HepG2 (cell line): ENCODE data around the gene PA2G4. TPM values are rescaled to one million over a fixed set of nuclear protein-coding genes. Genes with fewer than 3 reads are reported as not detected.

Source experiments
- AKNA ChIP-seq: sonication (generic); formaldehyde crosslinking; IDR thresholded peaks from 2 replicates; pipeline ENCODE4 v1.4.0; 2020; ENCODE audit warnings: missing genetic modification reagents, borderline replicate concordance
- DR1 ChIP-seq: sonication (generic); formaldehyde crosslinking; IDR thresholded peaks from 2 replicates; pipeline ENCODE4 v1.8.0; 2021; ENCODE audit warnings: mild to moderate bottlenecking, missing genetic modification reagents, inconsistent platforms
- EP300 ChIP-seq, 3 experiments: sonication (generic) in 1 of 3; formaldehyde crosslinking in 1 of 3; IDR thresholded peaks; 2 replicates each; pipeline versions ENCODE4 v1.5.1 to v1.6.1; 2011 to 2020; ENCODE audit warnings: low read depth in 2 of 3, low read length in 2 of 3, borderline replicate concordance in 1 of 3, improper control_type of control experiment in 1 of 3, mild to moderate bottlenecking in 1 of 3, missing genetic modification reagents in 1 of 3, moderate library complexity in 1 of 3
- GPBP1L1 ChIP-seq: sonication (generic); formaldehyde crosslinking; IDR thresholded peaks from 2 replicates; pipeline ENCODE4 v1.5.0; 2020; ENCODE audit warnings: mild to moderate bottlenecking, missing genetic modification reagents
- HDAC1 ChIP-seq: sonication (generic); formaldehyde crosslinking; IDR thresholded peaks from 2 replicates; pipeline ENCODE4 v1.5.1; 2020; ENCODE audit warnings: mild to moderate bottlenecking, missing genetic modification reagents
- IRF1 ChIP-seq: sonication (generic); formaldehyde crosslinking; IDR thresholded peaks from 2 replicates; pipeline ENCODE4 v1.4.0; 2020; ENCODE audit warnings: low read depth, mild to moderate bottlenecking, missing genetic modification reagents
- NONO ChIP-seq, 2 experiments: fragments of 450-650 bp in 1 of 2; sonication (generic) in 1 of 2; formaldehyde crosslinking in 1 of 2; IDR thresholded peaks in 1 of 2; conservative IDR thresholded peaks in 1 of 2; 2 replicates each; pipeline versions ENCODE4 v1.6.1 to v1.8.0; 2017 to 2022; ENCODE audit warnings: mild to moderate bottlenecking in 1 of 2, missing genetic modification reagents in 1 of 2, moderate library complexity in 1 of 2
- SMAD1 ChIP-seq: sonication (generic); formaldehyde crosslinking; IDR thresholded peaks from 2 replicates; pipeline ENCODE4 v1.4.0; 2020; ENCODE audit warnings: missing genetic modification reagents, low read depth, mild to moderate bottlenecking, borderline replicate concordance
- SNAI1 ChIP-seq: sonication (generic); formaldehyde crosslinking; IDR thresholded peaks from 2 replicates; pipeline ENCODE4 v1.5.0; 2020; ENCODE audit warnings: mild to moderate bottlenecking, missing genetic modification reagents, borderline replicate concordance
- ZBTB1 ChIP-seq: sonication (generic); formaldehyde crosslinking; IDR thresholded peaks from 2 replicates; pipeline ENCODE4 v1.4.0; 2020; ENCODE audit warnings: missing genetic modification reagents, borderline replicate concordance
- ZFY ChIP-seq: sonication (generic); formaldehyde crosslinking; IDR thresholded peaks from 2 replicates; pipeline ENCODE4 v1.4.0; 2020; ENCODE audit warnings: missing genetic modification reagents
- ZNF275 ChIP-seq: sonication (generic); formaldehyde crosslinking; IDR thresholded peaks from 2 replicates; pipeline ENCODE4 v1.8.0; 2022; ENCODE audit warnings: missing genetic modification reagents, mild to moderate bottlenecking, inconsistent platforms, borderline replicate concordance
- ZNF569 ChIP-seq: sonication (generic); formaldehyde crosslinking; IDR thresholded peaks from 2 replicates; pipeline ENCODE4 v1.5.0; 2020; ENCODE audit warnings: mild to moderate bottlenecking, missing genetic modification reagents, moderate library complexity, borderline replicate concordance
- ZNF644 ChIP-seq: IDR thresholded peaks from 2 replicates; pipeline ENCODE4 v1.6.1; 2016; ENCODE audit warnings: low read depth
- ZNF660 ChIP-seq: sonication (generic); formaldehyde crosslinking; IDR thresholded peaks from 2 replicates; pipeline ENCODE4 v1.5.1; 2020; ENCODE audit warnings: mild to moderate bottlenecking, low read depth, missing genetic modification reagents, borderline replicate concordance
- ZNF781 ChIP-seq: sonication (generic); formaldehyde crosslinking; IDR thresholded peaks from 2 replicates; pipeline ENCODE4 v1.5.1; 2020; ENCODE audit warnings: borderline replicate concordance, mild to moderate bottlenecking, missing genetic modification reagents; ENCODE audit errors: not compliant biosample characterization
- ZNF816 ChIP-seq: sonication (generic); formaldehyde crosslinking; IDR thresholded peaks from 2 replicates; pipeline ENCODE4 v1.8.0; 2022; ENCODE audit warnings: missing genetic modification reagents, mild to moderate bottlenecking, borderline replicate concordance
- ZSCAN21 ChIP-seq: sonication (generic); formaldehyde crosslinking; IDR thresholded peaks from 2 replicates; pipeline ENCODE4 v1.8.0; 2022; ENCODE audit warnings: mild to moderate bottlenecking, missing genetic modification reagents, moderate library complexity, borderline replicate concordance
- polyA plus RNA-seq, 8 experiments: library from polyadenylated mRNA; depleted of rRNA in 3 of 8; stranded (reverse) in 7 of 8; unstranded in 1 of 8; fragments of >200 nt; fragmentation: Illumina TruSeq in 4 of 8; extraction: Trizol in 4 of 8; gene quantifications; 2 replicates each; pipeline versions ENCODE4 v1.2.1 to v1.2.3, GENCODE V29; 2011 to 2016; ENCODE audit warnings: low read depth in 4 of 8, missing spikeins in 1 of 8, mixed read lengths in 1 of 8; ENCODE audit not compliant: insufficient read depth in 1 of 8
- total RNA-seq, 5 experiments: library from RNA; depleted of rRNA; stranded (reverse); fragments of >200 nt; fragmentation: Illumina TruSeq; extraction: Trizol; gene quantifications; 2 replicates each; pipeline ENCODE4 v1.2.3, GENCODE V29; 2016; ENCODE audit warnings: low read depth in 1 of 5

The PA2G4 gene
- total and polyA plus RNA-seq, 2 of the 13 experiments (the other 11 are each of a cell fraction or from before 2014, with no cell fraction given), result 147 to 240 TPM

GRCh38 chr12:56117778-56118687 lies 13.7 kb downstream of the PA2G4 start, which contains the start of gene ZC3H10 (continued):
- no peak for TF ChIP-seq IRF1 (CRISPR knock-in tag)
- TF ChIP-seq GPBP1L1 (CRISPR knock-in tag), result no peak
- TF ChIP-seq HDAC1, result peak; percentile 96
- no peak for TF ChIP-seq ZNF660 (CRISPR knock-in tag)
- TF ChIP-seq DR1 (CRISPR knock-in tag), result peak; percentile 85
- no peak for TF ChIP-seq ZNF816 (CRISPR knock-in tag)
- TF ChIP-seq ZNF644 (CRISPR knock-in tag), result no peak
- peak; percentile 86 for TF ChIP-seq ZFY (CRISPR knock-in tag)
- no peak for TF ChIP-seq ZNF569 (CRISPR knock-in tag)
- no peak for TF ChIP-seq AKNA
- no peak for TF ChIP-seq NONO (IDR thresholded peaks at IDR 0.05)
- peak; percentile 95 for TF ChIP-seq NONO (CRISPR knock-in tag; conservative IDR thresholded peaks at IDR 0.05)
- no peak for TF ChIP-seq SNAI1 (CRISPR knock-in tag)
- no peak; the same call in 1 of the 2 replicates for TF ChIP-seq ZSCAN21 (CRISPR knock-in tag)
- TF ChIP-seq EP300 (IDR thresholded peaks at IDR 0.05; ENCODE audit: low read depth in 2 of 2, low read length in 2 of 2), result peak in 1 of 2 experiments; percentile 73; a peak in 3 of 4 replicates
- TF ChIP-seq EP300 (CRISPR knock-in tag; IDR thresholded peaks at IDR 0.05; ENCODE audit: borderline replicate concordance), result peak; percentile 57; the same call in 1 of the 2 replicates
- TF ChIP-seq ZBTB1, result no peak
- TF ChIP-seq SMAD1 (CRISPR knock-in tag), result 0 out of 2 replicates have a peak, but pooled peaks have one; percentile 58
- peak; percentile 53 for TF ChIP-seq ZNF781 (CRISPR knock-in tag)
- peak; percentile 70; the same call in 1 of the 2 replicates for TF ChIP-seq ZNF275 (CRISPR knock-in tag)
